Transverse colon (tissue), 4 donors: ENCODE data around the gene ERP44. TPM values are rescaled to one million over a fixed set of nuclear protein-coding genes. Genes with fewer than 3 reads are reported as not detected.

Experiments used
- DNase-seq: peaks from one replicate; pipeline ENCODE4 v3.0.0-alpha.2; 2019
- H3K27ac ChIP-seq, 4 donors: fragments of 200-600 bp; sonication (generic); 2 replicates each; pipeline ENCODE4 v1.5.1; 2016 to 2018; ENCODE audit warnings: inconsistent platforms in 4 of 4
- H3K27me3 ChIP-seq: fragments of 200-600 bp; sonication (generic); 2 replicates; pipeline ENCODE4 v1.5.1; 2017; ENCODE audit warnings: inconsistent platforms
- H3K36me3 ChIP-seq, 4 donors: fragments of 200-600 bp; sonication (generic); 2 replicates each; pipeline ENCODE4 v1.5.1; 2017 to 2019; ENCODE audit warnings: inconsistent platforms in 4 of 4
- H3K4me1 ChIP-seq, 4 donors: fragments of 200-600 bp; sonication (generic); 2 replicates each; pipeline ENCODE4 v1.5.1; 2017 to 2020; ENCODE audit warnings: inconsistent platforms in 4 of 4
- H3K4me3 ChIP-seq, 4 donors: fragments of 200-600 bp; sonication (generic); 1 replicate in 1 of 4; 2 replicates in 3 of 4; pipeline versions ENCODE4 v1.5.1 to v1.6.1; 2017 to 2019; ENCODE audit warnings: inconsistent platforms in 4 of 4
- H3K9me3 ChIP-seq, 2 donors: fragments of 200-600 bp; sonication (generic); 2 replicates each; pipeline ENCODE4 v1.5.1; 2017 to 2019; ENCODE audit warnings: inconsistent platforms in 2 of 2
- CTCF ChIP-seq, 5 experiments: fragments of 200-600 bp in 3 of 5; fragments of 450-650 bp in 2 of 5; sonication (generic) in 3 of 5; IDR thresholded peaks; 1 replicate in 2 of 5; 2 replicates in 3 of 5; pipeline ENCODE4 v1.5.1; 2016 to 2017; ENCODE audit warnings: antibody characterized with exemption in 5 of 5, inconsistent platforms in 3 of 5, mild to moderate bottlenecking in 2 of 5, moderate library complexity in 1 of 5
- EP300 ChIP-seq: sonication (generic); formaldehyde crosslinking; IDR thresholded peaks from one replicate; pipeline ENCODE4 v1.6.1; 2017; ENCODE audit warnings: antibody characterized with exemption, low read depth
- POLR2A ChIP-seq: fragments of 450-650 bp; IDR thresholded peaks from one replicate; pipeline ENCODE4 v1.6.1; 2016; ENCODE audit warnings: antibody characterized with exemption, mild to moderate bottlenecking, moderate library complexity
- POLR2AphosphoS5 ChIP-seq, 3 donors: sonication (generic); formaldehyde crosslinking; IDR thresholded peaks; one replicate each; pipeline ENCODE4 v1.6.1; 2016; ENCODE audit warnings: antibody characterized with exemption in 3 of 3
- WGBS, 2 donors: methylation state at CpG; one replicate each; pipeline ENCODE4 v1.1.5; 2018; ENCODE audit warnings: low coverage in 1 of 2; 5-methylcytosine and 5-hydroxymethylcytosine counted together
- in situ Hi-C, 4 donors: fragments of 200-750 bp; cut with MboI; loops; one replicate each; pipeline versions ENCODE4 v1.15.0 to v1.15.1; 2017; ENCODE audit warnings: low sequenced_read_pairs in 3 of 4, low pct_ligation_motif_present in 1 of 4, low pct_unique_long_range_greater_than_20kb in 1 of 4
- intact Hi-C: fragments of 100-400 bp; cut with DNase I; formaldehyde crosslinking; loops from one replicate; pipeline ENCODE4 v1.15.1; 2023; ENCODE audit warnings: low total_unique reads
- total RNA-seq, 4 donors: library from RNA; depleted of rRNA; stranded (reverse); fragments of >200 nt; gene quantifications; one replicate each; pipeline ENCODE4 v1.1.0, GENCODE V29; 2016

The ERP44 gene
- total RNA-seq, 4 donors from 2014 or later, result 7.8 to 18.7 (median 16.4) TPM

DNA sequence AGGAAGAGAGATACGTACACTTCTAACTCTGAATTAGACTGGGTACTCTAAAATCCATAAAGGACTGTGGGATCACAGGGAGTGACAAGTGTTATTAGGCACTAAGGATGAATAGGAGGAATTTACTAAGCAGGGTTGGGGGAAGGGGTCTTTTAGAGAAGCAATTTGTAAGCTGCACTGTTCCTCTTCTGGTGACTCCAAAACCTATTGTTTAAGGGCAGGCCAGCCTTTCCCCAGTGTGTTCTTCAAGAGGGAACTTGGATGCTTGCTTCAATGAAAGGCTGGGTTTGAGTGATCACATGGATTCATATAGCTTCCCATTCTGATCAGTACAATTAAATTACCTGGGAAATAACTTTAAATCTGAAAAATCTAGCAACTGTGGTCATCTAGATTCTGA lies 120.6 kb downstream of the ERP44 start:
- no peak for TF ChIP-seq POLR2A
- TF ChIP-seq CTCF (IDR thresholded peaks at IDR 0.05), result no peak
- no peak for TF ChIP-seq POLR2AphosphoS5 (IDR thresholded peaks at IDR 0.05)
- TF ChIP-seq EP300, result no peak
- H3K36me3 ChIP-seq, result peaks cover 0 to 5% (median 0%) of the 10 kb centered on the region in 4 donors
- H3K27ac ChIP-seq, result no peak overlapping the region
- H3K9me3 ChIP-seq, result no peaks in the 10 kb centered on the region
- no peaks in the 10 kb centered on the region for H3K4me1 ChIP-seq
- intact Hi-C loops (no loop called here), in situ Hi-C loops (no loop called here)
- WGBS, 2 donors, result 94 to 100% methylated on average over 1 of the region's 1 CpG
- DNase-seq, result no peak
- H3K4me3 ChIP-seq, result no peak overlapping the region
- no peaks in the 10 kb centered on the region for H3K27me3 ChIP-seq

DNA sequence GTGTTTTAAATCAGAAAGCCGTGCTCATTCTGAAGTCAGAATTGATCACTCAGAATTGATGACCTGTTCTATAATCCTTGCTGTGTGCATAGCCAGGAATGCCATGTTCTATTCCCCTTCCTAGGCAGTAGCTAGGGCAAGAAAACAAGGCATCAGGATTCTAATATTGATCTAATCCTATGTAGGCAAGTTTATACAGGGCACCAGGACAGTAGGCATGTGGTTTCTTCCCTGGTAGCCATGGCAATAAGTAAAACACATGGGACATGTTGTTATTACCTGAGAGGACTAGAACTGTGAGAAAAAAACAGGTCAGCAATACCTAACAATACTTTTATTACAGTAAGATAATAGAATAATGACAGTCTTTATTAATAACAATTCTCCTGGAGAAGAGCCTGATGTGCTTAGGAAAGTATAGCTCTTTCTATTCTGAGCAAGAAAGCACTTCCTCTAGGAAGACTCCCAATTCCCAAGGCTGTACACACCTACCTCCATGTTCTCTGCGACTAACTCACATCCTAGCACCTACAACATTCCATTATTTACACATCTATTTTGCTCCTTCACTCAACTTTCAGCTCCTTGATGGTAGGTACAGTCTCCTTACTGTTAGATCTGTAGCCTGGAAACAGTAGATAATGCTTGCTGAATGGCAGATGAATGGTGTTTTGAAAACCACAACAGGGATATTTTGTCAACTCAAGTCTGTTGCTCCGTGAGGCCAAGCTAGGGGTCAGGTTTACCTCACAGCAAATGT lies 121.6 kb downstream of the ERP44 start:
- Histone ChIP-seq H3K27me3 (no peaks in the 10 kb centered on the region), H3K36me3 (peaks cover 0 to 5% (median 0%) of the 10 kb centered on the region in 4 donors), H3K27ac (no peak overlapping the region), H3K4me1 (no peaks in the 10 kb centered on the region), H3K4me3 (no peak overlapping the region), H3K9me3 (no peaks in the 10 kb centered on the region)
- 95 to 100% methylated on average over 1 to 3 of the region's 3 CpGs for WGBS, 2 donors
- in situ Hi-C loops, result no loop called here
- TF ChIP-seq CTCF (IDR thresholded peaks at IDR 0.05) (no peak), POLR2AphosphoS5 (IDR thresholded peaks at IDR 0.05) (no peak), POLR2A (no peak), EP300 (no peak)
- intact Hi-C loops, result no loop called here
- no peak for DNase-seq

GRCh38 chr9:99973455-99973854 lies 125.3 kb downstream of the ERP44 start:
- Histone ChIP-seq H3K27ac (no peak overlapping the region), H3K9me3 (no peaks in the 10 kb centered on the region), H3K4me1 (no peaks in the 10 kb centered on the region), H3K27me3 (no peaks in the 10 kb centered on the region), H3K36me3 (peaks cover 0 to 5% (median 0%) of the 10 kb centered on the region in 4 donors), H3K4me3 (no peak overlapping the region)
- 97% methylated on average over 3 of the region's 3 CpGs for whole genome bisulfite sequencing, 2 donors
- in situ Hi-C loops, result no loop called here
- TF ChIP-seq POLR2A (no peak), EP300 (no peak), POLR2AphosphoS5 (IDR thresholded peaks at IDR 0.05) (no peak)
- intact Hi-C loops, result no loop called here
- no peak for DNase-seq

GRCh38 chr9:99971410-99971809 lies 127.4 kb downstream of the ERP44 start:
- TF ChIP-seq POLR2AphosphoS5 (IDR thresholded peaks at IDR 0.05), result no peak
- no peak for TF ChIP-seq POLR2A
- TF ChIP-seq EP300, result no peak
- TF ChIP-seq CTCF (IDR thresholded peaks at IDR 0.05), result no peak
- Histone ChIP-seq H3K27me3 (no peaks in the 10 kb centered on the region), H3K27ac (no peak overlapping the region), H3K9me3 (no peaks in the 10 kb centered on the region), H3K4me3 (no peak overlapping the region), H3K36me3 (peaks cover 0 to 12% (median 0%) of the 10 kb centered on the region in 4 donors), H3K4me1 (no peaks in the 10 kb centered on the region)
- intact Hi-C loops, result no loop called here
- in situ Hi-C loops, result no loop called here
- DNase-seq, result no peak
